NCI-H524 (cell line): ENCODE results near the gene USO1.
A peak's percentile ranks its signal among the peaks of the same experiment; 100 is the strongest.
"Not testable (repeated sequence)": the region's sequence is repeated elsewhere in the genome, so short reads cannot be mapped to it uniquely, and the experiment has no call there.

ENCODE experiments used
- DNase-seq, 2 experiments: peaks; one replicate each; lab custom pipeline; 2025; lab: John Stamatoyannopoulos, UW

Gene USO1

GRCh38 chr4:75710246-75710645 is 14.1 kb upstream of the USO1 start:
- no peak for DNase-seq

DNA sequence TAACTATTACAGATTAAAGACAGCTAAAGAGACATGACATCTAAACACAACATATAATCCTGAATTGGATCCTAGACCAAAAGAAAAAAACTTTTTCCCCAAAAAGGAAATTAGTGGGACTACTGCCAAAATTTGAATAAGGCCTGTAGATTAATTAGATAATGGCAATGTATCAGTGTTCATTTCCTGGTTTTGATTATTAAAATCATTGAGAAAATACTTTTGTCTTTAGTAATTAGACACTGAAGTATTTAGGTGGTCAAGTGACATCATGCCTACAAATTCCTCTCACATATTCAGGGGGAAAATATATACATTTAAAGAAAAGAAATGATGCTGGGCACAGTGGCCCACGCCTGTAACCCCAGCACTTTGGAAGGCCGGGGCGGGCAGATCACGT is 10.4 kb upstream of the USO1 start:
- no peak for DNase-seq

- DNase-seq, result no peak
Observed at GRCh38 chr4:75714704-75715103, 9.7 kb upstream of the USO1 start.

DNA sequence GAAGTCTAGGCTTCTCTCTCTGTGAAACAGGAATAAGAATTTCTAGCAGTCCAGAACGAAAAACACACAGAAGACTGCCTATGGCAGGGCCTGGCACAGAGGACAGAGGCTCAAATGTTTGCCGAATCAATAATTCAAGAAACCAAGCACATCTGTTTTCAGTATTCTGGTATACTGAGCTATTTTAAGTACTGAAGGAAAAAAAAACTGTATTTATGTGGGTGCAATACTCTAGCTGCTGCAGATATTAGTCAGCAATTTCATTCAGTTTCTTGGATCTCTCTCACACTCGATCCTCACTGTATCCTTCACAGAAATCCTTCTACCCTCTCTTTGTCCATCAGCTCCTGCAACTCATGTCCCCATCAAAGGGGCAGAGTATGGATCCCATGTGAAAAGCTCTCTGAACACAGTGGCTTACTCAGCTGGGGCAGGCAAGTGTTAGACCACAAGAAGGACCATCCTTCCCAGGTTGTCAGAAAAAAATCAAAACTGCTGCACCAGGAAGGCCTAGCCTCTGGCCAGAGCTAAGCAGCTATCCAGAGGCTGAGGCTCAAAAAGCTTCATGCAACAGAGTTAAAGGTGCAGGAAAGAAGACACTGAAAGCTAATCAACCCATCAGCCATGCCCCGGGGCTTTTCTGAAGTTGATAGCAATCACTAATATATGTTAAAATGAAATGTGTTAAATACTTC is 9.1 kb upstream of the USO1 start:
- no peak for DNase-seq

DNA sequence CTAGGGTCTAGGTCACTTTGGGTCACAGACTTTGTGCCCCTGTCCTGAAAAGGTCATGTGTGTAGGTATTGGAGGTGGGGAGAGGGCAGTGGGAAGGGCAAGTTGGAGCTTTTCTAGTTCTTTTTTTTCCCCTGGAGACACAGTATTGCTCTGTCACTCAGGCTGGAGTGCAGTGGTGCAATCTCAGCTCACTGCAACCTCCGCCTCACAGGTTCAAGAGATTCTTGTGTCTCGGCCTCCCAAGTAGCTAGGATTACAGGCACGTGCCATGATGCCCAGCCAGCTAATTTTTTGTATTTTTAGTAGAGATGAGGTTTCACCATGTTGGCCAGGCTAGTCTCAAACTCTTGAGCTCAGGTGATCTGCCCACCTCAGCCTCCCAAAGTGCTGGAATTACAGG is 8.3 kb upstream of the USO1 start:
- DNase-seq, result not testable (repeated sequence)

- no peak for DNase-seq
Observed at GRCh38 chr4:75717408-75717807, 7.0 kb upstream of the USO1 start.

DNA sequence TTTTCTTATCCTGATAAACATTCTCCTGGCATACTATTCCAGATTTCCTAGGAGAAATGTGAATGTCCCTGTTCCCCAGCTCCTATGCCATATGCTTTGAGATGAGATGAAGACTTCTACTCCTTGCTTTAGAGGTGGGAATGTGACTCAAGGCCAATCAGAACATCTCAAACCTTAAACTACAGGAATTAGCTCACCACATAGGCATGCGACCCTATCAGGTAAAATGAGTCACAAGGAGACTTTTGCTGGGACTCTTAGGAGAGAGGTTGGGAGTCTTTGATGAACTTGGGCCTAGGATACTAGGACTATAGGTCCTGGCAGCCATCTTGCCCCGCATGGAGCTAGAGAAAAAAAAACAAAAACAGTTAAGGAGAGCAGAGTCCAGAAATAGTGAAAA is 5.8 kb upstream of the USO1 start:
- no peak for DNase-seq

- no peak for DNase-seq
Observed at GRCh38 chr4:75722417-75722816, 2.0 kb upstream of the USO1 start.

DNA sequence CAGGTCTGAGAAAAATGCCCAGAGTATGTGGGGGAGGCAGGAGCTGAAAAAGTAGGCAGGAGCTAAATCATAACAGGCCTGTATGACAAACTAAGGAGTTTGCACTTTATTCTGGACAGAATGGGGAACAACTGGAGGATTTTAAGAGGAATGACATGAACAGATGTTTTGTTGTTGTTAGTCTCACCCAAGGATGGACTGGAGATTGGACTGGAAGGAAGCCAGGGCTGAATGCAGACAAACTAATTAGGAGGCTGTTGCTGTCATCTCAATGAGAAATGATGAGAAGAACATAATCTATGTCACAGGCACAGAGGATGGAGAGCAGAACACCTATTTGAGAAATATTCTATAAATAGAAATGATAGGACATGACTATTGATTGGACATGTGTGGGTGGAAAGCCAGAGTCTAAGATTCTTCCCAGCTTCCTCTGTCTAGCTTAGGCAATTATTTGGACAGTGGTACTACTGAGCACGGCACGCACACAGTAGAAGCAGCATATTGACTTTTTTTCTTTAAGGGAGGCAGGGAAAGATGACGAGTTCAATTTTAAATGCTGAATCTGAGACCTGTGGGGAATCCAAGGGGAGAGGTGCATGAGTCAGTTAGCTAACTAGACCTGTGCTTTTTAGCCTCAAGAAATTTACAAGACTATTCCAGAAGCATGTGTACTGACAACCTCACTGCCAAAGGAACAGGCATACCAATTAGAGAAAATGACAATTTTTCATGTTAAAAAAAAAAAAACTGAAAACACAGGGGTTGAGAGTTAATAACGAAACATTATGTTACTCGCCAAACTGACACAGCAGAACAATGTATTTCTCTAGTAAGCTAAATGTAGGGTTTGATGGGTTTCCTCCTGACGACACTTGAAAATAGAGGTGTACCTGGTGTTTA is 963 bp upstream of the USO1 start:
- DNase-seq, result peak; percentile 1 to 29

- DNase-seq, result peak; percentile 6 to 28
Observed at GRCh38 chr4:75724867-75725724, 719 bp downstream of the USO1 start.

- DNase-seq, result not testable (repeated sequence)
Observed at GRCh38 chr4:75725942-75726538, 1.7 kb downstream of the USO1 start.

DNA sequence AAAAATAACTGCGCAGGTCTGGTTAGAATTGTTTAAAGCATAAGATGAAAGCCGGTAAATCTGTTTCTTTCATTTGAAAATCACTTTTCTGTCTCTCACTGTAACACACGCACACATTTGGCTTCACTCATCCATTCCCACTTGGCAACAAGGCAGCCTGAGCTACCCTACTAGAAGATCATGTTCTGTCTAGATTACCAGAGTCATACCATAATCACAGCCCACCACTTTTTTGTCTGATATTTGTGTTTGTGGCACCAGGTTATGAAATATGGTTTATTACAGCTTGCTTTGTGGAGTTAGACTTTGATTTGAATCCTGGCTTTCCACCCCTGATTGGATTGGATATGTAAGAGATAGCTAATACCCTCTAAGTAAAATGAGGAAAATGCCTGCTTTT is 2.2 kb downstream of the USO1 start:
- no peak for DNase-seq

DNA sequence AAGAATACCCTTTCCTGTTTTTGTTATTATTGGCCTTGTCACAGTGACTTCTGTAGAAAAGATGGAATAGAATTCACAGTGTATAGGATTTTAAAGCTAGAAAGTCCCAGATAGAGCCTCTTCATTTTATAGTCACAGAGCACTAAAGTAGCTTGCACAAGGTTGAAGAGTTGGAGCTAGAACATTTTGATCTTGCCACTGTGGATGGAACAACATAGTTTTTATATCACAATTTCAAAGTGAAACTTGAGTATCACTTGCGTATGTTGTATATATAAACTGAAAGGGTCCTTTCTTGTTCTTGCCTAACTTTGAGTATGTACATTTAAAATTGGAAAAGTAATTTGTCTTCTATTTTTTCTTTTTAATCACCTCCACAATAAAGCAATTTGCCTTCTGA is 2.7 kb downstream of the USO1 start:
- DNase-seq, result no peak

DNA sequence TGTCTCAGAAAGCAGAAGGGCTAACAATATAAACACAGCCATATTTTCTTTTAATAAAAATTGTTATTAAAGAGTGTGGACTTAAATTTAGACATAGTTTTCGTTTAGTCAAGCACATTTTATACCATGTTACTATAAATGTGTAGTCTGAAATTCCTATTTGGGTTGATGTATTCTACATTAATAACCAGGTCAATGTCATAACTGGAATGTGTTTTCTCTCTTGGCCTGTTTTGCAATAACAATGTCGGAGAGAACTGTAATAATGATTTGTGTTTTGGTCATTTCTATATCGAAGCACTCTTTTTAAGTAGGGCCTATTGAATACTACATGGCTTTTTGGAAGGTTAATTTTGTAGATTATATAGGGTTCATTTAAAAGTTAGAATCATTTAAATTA is 5.5 kb downstream of the USO1 start:
- no peak for DNase-seq

DNA sequence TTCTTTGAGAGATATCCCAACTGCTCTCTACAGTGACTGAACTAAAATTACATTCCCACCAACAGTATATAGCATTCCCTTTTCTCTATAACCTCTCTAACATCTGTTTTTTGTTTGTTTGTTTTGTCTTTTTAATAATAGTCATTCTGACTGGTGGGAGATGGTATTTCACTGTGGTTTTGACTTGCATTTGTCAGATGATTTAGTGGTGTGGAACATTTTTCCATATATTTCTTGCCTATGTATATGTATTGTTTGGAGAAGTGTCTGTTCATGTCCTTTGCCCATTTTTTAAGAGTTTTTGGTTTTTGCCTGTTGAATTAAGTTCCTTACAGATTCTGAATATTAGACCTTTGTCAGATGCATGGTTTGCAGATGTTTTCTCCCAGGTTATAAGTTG is 9.0 kb downstream of the USO1 start:
- no peak for DNase-seq

DNA sequence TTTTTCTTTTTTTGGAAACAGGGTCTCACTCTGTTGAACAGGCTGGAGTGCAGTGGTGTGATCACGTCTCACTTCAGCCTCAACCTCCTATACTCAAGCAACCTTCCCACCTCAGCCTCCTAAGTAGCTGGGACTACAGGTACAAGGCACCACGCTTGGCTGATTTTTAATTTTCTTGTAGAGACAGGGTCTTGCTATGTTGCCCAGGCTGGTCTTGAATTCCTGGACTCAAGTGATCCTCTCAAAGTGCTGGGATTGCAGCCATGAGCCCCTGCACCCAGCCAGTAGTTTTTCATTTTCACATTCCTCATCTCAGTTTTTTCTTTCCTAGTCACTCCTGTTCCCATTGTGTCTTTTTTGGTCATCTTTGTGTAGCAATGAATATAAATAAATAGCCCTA is 11.1 kb downstream of the USO1 start:
- DNase-seq, result no peak

GRCh38 chr4:75736862-75737261 is 12.5 kb downstream of the USO1 start:
- no peak for DNase-seq

GRCh38 chr4:75737398-75737797 is 13.0 kb downstream of the USO1 start:
- DNase-seq, result no peak

DNA sequence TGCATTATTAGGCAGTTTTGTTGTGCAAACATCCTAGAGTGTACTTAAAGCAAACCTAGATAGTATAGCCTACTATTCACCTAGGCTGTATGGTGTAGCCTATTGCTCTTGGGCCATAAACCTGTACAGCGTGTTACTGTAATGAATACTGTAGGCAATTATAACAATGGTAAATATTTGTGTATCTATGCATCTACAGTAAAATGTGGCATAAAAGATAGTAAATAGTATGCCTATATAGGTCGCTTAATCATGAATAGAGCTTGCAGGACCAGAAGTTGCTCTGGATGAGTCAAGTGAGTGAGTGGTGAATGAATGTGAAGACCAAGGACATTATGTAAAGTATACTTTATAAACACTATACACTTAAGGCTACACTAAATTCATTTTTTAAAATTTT is 16.6 kb downstream of the USO1 start:
- no peak for DNase-seq

DNA sequence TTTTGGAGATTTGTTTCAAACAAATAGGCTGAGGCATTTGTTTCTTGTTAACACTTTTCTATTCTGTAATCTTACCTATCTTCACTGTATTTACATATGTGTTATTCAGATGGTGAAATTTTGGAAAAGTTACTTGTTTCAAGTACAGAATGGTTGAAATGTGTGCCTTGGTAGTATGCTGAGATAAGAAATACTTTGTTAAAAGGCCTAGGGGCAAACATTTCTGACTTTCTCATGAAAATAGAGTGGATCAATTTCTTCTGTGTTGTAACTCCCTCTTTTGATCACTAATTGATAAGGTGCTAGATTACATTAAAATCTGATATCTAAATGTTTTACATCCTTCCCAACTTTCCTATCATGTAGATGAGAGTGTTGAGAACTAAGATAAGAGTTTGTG is 18.1 kb downstream of the USO1 start:
- DNase-seq, result no peak

- DNase-seq, result no peak
Observed at GRCh38 chr4:75745161-75745560, 20.8 kb downstream of the USO1 start.

DNA sequence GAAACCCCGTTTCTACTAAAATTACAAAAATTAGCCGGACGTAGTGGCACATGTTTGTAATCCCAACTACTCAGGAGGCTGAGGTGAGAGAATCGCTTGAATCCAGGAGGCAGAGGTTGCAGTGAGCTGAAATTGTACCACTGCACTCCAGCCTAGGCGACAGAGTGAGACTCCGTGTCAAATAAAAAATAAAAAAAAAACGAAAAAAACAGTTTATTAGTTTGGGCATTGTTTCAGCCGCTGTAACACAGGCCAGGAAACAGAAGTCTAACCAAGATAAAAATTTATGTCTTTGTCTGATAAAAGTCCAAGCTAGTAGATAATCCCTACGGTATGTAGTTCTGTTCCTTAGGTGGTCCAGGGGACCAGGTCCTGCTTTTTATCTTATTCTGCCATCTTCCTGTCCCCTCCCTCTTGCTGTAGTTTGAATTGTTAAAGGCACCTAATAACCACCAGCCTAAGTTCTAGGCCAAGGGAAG is 21.4 kb downstream of the USO1 start:
- no peak for DNase-seq
